Activated CD8-positive, alpha-beta memory T cell treated with anti-CD3 and anti-CD28 coated beads for 4 hours (primary cell): ENCODE results near the gene ETF1.

ENCODE experiments used
- DNase-seq, 2 donors: peaks; one replicate each; pipeline ENCODE4 v3.0.0-alpha.2; 2020; ENCODE audit warnings: low read depth in 2 of 2

ETF1 gene

GRCh38 chr5:138542956-138543729 lies at the start of gene ETF1:
Gene ETF1, minus strand, starts transcription at chr5:138543236. Its CDS starts 318 bp downstream, at chr5:138542918.
- peak; percentile 98 to 100 for DNase-seq

GRCh38 chr5:138588013-138588788 lies 45.2 kb upstream of the ETF1 start:
- no peak for DNase-seq

- DNase-seq = no peak
Measured at GRCh38 chr5:138585157-138585556, 42.1 kb upstream of the ETF1 start.

GRCh38 chr5:138583984-138584637 lies 41.1 kb upstream of the ETF1 start:
- DNase-seq = no peak

GRCh38 chr5:138582959-138583358 lies 39.9 kb upstream of the ETF1 start:
- DNase-seq = no peak

- DNase-seq = no peak
Measured at GRCh38 chr5:138580777-138581176, 37.7 kb upstream of the ETF1 start.

GRCh38 chr5:138580001-138580400 lies 37.0 kb upstream of the ETF1 start:
- no peak for DNase-seq

GRCh38 chr5:138579517-138579863 lies 36.5 kb upstream of the ETF1 start:
- no peak for DNase-seq

- no peak for DNase-seq
Measured at GRCh38 chr5:138577452-138577851, 34.4 kb upstream of the ETF1 start.

GRCh38 chr5:138575194-138576015 lies 32.4 kb upstream of the ETF1 start, which contains the start of gene HSPA9:
Gene HSPA9, minus strand, starts transcription at chr5:138575401. Its CDS starts 83 bp downstream, at chr5:138575318.
- DNase-seq = peak; percentile 95

GRCh38 chr5:138574744-138575193 lies 31.7 kb upstream of the ETF1 start:
- no peak for DNase-seq

GRCh38 chr5:138573949-138574670 lies 31.1 kb upstream of the ETF1 start:
- DNase-seq = no peak

GRCh38 chr5:138573223-138573622 lies 30.2 kb upstream of the ETF1 start:
- no peak for DNase-seq

GRCh38 chr5:138570871-138571270 lies 27.8 kb upstream of the ETF1 start:
- no peak for DNase-seq

GRCh38 chr5:138569782-138570181 lies 26.7 kb upstream of the ETF1 start:
- no peak for DNase-seq

- no peak for DNase-seq
Measured at GRCh38 chr5:138568061-138568824, 25.2 kb upstream of the ETF1 start.

GRCh38 chr5:138566792-138567191 lies 23.8 kb upstream of the ETF1 start:
- no peak for DNase-seq

- peak in 1 of 2 donors; percentile 19 for DNase-seq
Measured at GRCh38 chr5:138565100-138565821, 22.2 kb upstream of the ETF1 start.

GRCh38 chr5:138564242-138564641 lies 21.2 kb upstream of the ETF1 start:
- no peak for DNase-seq
